A673 (cell line): Measurements from ENCODE around the gene PSTPIP2.

Experiments used
- CTCF ChIP-seq: fragments of 300-800, 200-600 bp; sonication (generic); conservative IDR thresholded peaks from 2 replicates; pipeline ENCODE4 v1.5.1; 2017; ENCODE audit warnings: low read depth, mild to moderate bottlenecking, antibody characterized with exemption, low read length, moderate library complexity, mixed read lengths
- EZH2 ChIP-seq: fragments of 200-600 bp; sonication (generic); IDR thresholded peaks from 2 replicates; pipeline ENCODE4 v1.6.1; 2017; ENCODE audit warnings: borderline replicate concordance, low read depth, mild to moderate bottlenecking, mixed read lengths, antibody characterized with exemption, low read length; ENCODE audit not compliant: poor library complexity, severe bottlenecking

- TF ChIP-seq CTCF (peak; percentile 70), EZH2 (no peak)
Observed at GRCh38 chr18:46073474-46074331, 1.6 kb upstream of the PSTPIP2 start.
